HG02884 (cell line): ENCODE data around the gene DSCAM.

Experiments used
- ATAC-seq: cut with Tn5 transposase; IDR thresholded peaks from one replicate; pipeline ENCODE4 v1.9.1; 2021; ENCODE audit warnings: mild to moderate bottlenecking, moderate library complexity; ENCODE audit not compliant: unreplicated experiment

The DSCAM gene

GRCh38 chr21:40404396-40404800, 442.6 kb downstream of the DSCAM start:
- ATAC-seq = no peak

- ATAC-seq = no peak
These were observed 443.9 kb downstream of the DSCAM start for GRCh38 chr21:40402884-40403582.

- ATAC-seq = no peak
These were observed 451.2 kb downstream of the DSCAM start for GRCh38 chr21:40395732-40396131.

GRCh38 chr21:40393066-40393465, 453.9 kb downstream of the DSCAM start:
- no peak for ATAC-seq

GRCh38 chr21:40388046-40388445, 458.9 kb downstream of the DSCAM start:
- no peak for ATAC-seq

- no peak for ATAC-seq
These were observed 459.8 kb downstream of the DSCAM start for GRCh38 chr21:40386981-40387747.

GRCh38 chr21:40386294-40386911, 460.6 kb downstream of the DSCAM start:
- no peak for ATAC-seq

- no peak for ATAC-seq
These were observed 461.1 kb downstream of the DSCAM start for GRCh38 chr21:40385883-40386282.

GRCh38 chr21:40383951-40384350, 463.0 kb downstream of the DSCAM start:
- ATAC-seq = no peak

- ATAC-seq = no peak
These were observed 465.8 kb downstream of the DSCAM start for GRCh38 chr21:40381111-40381510.

- ATAC-seq = no peak
These were observed 466.8 kb downstream of the DSCAM start for GRCh38 chr21:40379881-40380810.

GRCh38 chr21:40377135-40377534, 469.8 kb downstream of the DSCAM start:
- ATAC-seq = no peak

GRCh38 chr21:40373761-40374160, 473.2 kb downstream of the DSCAM start:
- no peak for ATAC-seq

- no peak for ATAC-seq
These were observed 474.5 kb downstream of the DSCAM start for GRCh38 chr21:40372506-40372905.

GRCh38 chr21:40371329-40371728, 475.6 kb downstream of the DSCAM start:
- no peak for ATAC-seq

GRCh38 chr21:40356644-40357043, 490.3 kb downstream of the DSCAM start:
- no peak for ATAC-seq

- ATAC-seq = no peak
These were observed 491.9 kb downstream of the DSCAM start for GRCh38 chr21:40355076-40355475.

GRCh38 chr21:40351006-40351405, 496.0 kb downstream of the DSCAM start:
- no peak for ATAC-seq

- ATAC-seq = no peak
These were observed 497.4 kb downstream of the DSCAM start for GRCh38 chr21:40349591-40349990.

- no peak for ATAC-seq
These were observed 501.1 kb downstream of the DSCAM start for GRCh38 chr21:40345711-40346321.
